GM18520 (cell line): ENCODE results near the gene ITGA7.

Source experiments
- ATAC-seq: cut with Tn5 transposase; IDR thresholded peaks from one replicate; pipeline ENCODE4 v1.9.1; 2021; ENCODE audit not compliant: unreplicated experiment

ITGA7 gene

GRCh38 chr12:55682087-55682796 is 25.5 kb downstream of the ITGA7 start:
- ATAC-seq, result no peak

- ATAC-seq, result no peak
Measured at GRCh38 chr12:55681142-55682077, 26.3 kb downstream of the ITGA7 start.

- no peak for ATAC-seq
Measured at GRCh38 chr12:55679691-55680090, 28.0 kb downstream of the ITGA7 start.

GRCh38 chr12:55676707-55677106 is 31.0 kb downstream of the ITGA7 start:
- ATAC-seq, result no peak

GRCh38 chr12:55675666-55676065 is 32.0 kb downstream of the ITGA7 start:
- no peak for ATAC-seq

- ATAC-seq, result peak; percentile 90
Measured at GRCh38 chr12:55673638-55674037, 34.1 kb downstream of the ITGA7 start.

GRCh38 chr12:55671746-55672145 is 36.0 kb downstream of the ITGA7 start:
- ATAC-seq, result no peak

GRCh38 chr12:55670276-55670675 is 37.4 kb downstream of the ITGA7 start:
- ATAC-seq, result no peak

GRCh38 chr12:55666508-55666907 is 41.2 kb downstream of the ITGA7 start:
- no peak for ATAC-seq

GRCh38 chr12:55664826-55665225 is 42.9 kb downstream of the ITGA7 start:
- no peak for ATAC-seq

GRCh38 chr12:55663391-55663790 is 44.3 kb downstream of the ITGA7 start:
- ATAC-seq, result no peak

- ATAC-seq, result no peak
Measured at GRCh38 chr12:55659486-55660385, 48.0 kb downstream of the ITGA7 start.

GRCh38 chr12:55658635-55659391 is 48.9 kb downstream of the ITGA7 start:
- no peak for ATAC-seq

GRCh38 chr12:55658212-55658611 is 49.5 kb downstream of the ITGA7 start:
- no peak for ATAC-seq

GRCh38 chr12:55657212-55657611 is 50.5 kb downstream of the ITGA7 start:
- ATAC-seq, result no peak

GRCh38 chr12:55654511-55655214 is 53.0 kb downstream of the ITGA7 start:
- no peak for ATAC-seq

GRCh38 chr12:55653031-55653430 is 54.7 kb downstream of the ITGA7 start:
- no peak for ATAC-seq

GRCh38 chr12:55652352-55652751 is 55.4 kb downstream of the ITGA7 start:
- ATAC-seq, result no peak

GRCh38 chr12:55651299-55651683 is 56.4 kb downstream of the ITGA7 start:
- no peak for ATAC-seq
